NCI-H1436 (cell line): ENCODE results near the gene ETS2.

Experiments
- DNase-seq: peaks from one replicate; lab custom pipeline; 2025; lab: John Stamatoyannopoulos, UW

ETS2 gene

DNA sequence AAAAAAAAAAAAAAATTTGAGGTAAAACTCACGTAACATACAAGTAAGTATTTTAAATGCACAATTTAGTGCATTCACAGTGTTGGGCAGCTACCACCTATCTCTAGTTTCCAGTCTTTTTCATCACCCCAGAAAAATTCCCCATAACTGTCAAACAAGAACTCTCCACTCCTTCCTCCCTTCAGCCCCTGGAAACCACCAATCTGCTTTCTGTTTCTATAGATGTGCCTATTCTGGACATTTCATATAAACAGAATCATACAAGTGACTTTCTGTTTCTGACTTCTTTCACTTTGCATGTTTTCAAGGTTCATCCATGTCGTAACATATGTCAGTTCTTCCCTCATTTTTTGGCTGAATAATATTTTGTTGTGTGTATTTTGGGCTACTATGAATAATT is 24.9 kb upstream of the ETS2 start:
- DNase-seq: no peak

DNA sequence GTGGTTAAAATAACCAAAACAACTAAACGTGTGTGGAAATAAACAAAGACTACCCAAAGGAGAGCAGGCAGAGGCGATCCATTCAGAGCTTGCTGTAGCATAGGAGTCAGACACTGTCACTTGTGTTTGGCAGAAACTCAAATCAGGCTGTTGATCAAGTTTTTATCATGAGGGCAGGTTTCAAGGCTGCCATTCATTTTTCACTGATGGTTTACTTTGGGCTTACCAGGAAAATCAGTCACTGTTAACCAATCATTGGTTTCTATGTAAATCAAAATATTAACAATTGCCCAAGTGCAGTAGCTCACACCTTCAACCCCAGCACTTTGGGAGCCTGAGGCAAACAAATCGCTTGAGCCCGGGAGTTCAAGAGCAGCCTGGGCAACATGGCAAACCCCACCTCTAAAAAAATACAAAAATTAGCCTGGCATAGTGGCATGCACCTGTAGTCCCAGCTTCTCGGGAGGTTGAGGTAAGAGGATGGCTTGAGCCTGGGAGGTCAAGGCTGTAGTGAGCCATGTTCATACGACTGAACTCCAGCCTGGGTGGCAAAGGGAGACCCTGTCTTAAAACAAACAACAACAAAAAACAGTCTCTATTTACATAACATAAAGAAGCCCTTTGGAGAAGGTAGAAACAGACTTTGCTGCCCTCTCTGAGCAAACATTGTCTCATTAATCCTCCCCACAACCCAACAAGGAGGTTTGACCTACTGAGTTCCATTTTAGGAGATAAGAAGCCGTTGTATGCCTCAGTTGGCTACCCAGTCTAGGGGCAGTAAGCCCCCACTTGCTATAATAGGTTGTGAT is 21.1 kb upstream of the ETS2 start:
- no peak for DNase-seq

DNA sequence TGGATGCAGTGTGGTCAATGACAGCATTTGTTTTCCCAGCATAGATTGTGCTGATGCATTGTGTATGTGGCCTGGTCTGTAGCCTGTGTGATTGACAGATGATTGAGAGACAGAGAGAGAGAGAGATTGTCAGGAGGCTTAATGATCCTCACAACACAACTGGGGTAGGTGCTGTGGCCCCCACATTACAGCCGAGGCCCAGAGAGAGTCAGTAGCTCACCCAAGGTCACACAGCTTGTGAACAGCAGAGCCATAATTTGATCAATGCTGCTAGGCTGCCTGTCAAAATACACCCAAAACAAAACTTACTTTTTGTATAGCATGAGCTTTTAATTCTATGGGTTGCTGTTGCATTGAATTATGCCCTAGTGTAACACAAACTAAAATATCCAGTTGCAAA is 20.2 kb upstream of the ETS2 start:
- no peak for DNase-seq

DNA sequence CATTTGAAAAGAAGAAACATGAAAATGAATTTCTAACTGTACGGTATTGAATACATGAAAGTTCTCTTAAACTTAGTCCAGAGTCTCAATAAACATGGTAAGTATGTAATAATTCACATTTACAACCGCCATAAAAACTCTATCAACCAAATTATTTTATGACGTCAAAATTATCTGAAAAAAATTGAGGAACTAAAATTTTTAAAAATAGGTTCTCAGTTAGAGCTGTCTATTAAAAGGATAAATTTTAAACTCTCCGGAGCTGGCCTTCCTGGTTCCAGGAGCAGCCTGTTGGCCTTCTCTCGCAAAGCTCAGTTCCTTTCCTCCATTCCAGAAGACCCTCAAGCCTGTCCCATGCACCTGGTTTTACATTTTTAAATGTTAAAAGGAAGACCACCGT is 18.7 kb upstream of the ETS2 start:
- DNase-seq: no peak

DNA sequence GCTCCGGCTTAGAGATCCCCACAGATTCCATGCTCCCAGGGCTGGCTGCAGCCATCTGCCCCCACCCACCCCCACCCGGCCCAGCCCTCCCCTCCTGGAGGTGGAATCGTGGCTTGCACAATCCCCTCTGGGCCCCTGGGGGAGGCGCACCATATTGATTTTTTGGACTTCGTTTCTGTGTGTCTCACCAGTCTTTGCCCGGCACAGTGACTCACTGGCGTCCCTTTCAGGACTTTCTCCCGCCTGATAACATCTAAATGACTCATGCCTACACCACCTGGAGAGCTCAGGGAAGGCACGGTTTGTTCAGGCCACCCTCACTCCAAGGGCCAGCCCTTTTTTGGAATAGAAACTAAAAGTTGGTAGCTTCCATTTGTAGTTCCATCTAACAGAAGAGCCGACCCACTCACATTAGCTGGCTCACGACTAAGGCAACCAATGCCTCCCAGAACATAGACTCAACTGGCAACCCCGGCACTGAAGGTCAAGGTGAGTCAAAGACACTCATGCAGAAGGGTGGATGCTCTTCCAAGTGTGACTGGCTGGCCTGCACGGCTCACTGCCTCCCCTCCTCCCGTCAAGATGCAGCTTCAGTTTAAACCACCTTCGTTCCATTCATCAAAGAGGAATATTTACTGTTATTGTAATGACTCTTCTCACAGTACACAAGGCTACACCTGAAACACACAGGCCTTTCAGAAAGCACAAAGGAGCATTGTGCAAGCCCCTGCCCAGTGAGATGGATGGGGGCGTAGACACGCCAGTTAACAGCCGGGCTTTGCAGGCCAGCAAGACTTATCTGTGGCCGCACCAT is 18.1 kb upstream of the ETS2 start:
- DNase-seq: no peak

DNA sequence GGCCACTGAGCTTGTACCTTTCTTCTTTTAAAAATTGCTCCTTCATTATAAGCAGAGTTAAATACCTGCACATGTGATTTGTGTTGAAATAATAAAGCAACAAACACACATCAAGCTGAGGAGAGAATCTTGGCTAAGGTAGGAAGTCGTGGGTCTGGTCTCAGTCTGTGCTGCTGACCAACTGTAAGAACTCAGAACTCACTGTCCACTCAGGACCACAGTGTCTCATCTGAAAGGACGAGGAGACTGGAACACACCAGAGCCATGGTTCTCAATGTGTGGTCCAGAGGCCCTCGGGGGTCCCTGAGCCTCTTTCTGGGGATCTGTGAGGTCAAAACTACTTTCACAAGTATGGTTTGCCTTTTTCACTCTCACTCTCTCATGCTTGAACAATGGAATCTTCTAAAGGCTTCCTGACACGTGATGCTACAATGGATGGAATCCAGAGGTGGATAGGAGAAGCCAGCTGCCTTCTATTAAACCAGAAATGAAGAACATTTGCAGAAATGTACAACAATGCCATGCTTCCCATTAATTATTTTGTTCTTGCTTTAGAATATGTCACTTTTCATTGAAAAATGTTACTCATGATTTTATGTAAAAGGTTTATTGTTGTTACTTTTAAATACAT is 17.3 kb upstream of the ETS2 start:
- no peak for DNase-seq

DNA sequence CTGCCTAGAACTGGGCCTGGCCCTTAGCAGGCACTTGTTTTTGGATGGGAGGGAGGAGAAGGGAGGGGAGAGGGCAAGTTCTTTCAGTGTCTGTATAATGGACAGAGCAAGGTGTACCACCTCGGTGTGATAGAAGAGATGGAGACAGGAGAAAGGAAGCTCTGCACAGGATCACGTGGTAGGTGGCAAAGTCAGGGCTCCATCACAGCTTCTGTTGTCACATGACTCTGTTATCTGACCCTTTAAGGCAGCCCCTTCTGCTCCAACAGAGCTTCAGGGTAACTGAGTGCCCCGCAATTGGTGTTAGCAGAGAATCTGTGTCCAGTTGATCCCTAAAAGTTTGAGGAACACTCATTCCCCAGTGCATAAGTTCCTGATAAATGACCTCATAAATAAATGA is 16.5 kb upstream of the ETS2 start:
- DNase-seq: no peak

DNA sequence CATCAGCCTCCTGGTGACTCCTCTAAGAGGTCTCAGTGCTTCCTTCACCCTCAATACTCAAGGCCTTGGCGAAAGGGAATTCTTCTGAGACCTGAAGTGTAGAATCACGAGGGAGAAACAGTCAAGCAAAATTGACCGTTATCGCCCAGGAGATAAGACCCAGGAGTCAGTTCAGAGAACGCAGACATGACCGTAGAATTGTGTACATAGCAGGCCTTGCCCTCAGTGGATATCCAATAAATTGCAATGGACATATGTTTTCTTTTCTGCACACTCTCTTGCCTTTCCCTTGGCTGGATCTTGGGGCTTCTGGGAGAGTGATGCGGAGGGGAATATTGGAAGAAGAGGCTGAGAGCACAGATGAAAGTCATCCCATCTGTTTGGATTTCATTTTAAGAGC is 15.7 kb upstream of the ETS2 start:
- no peak for DNase-seq

DNA sequence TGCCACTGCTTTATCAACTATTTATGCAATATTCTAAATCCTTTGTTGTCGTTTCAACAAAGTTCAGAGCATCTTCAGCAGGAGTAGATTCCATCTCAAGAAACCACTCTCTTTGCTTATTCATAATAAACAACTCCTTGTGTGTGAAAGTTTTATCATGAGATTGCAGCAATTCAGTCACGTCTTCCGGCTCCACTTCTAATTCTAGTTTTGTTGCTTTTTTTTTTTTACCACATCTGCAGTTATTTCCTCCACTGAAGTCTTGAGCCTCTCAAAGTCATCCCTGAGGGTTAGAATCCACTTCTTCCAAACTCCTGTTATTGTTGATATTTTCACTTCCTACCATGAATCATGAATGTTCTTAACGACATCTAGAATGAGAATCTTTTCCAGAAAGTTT is 14.8 kb upstream of the ETS2 start:
- no peak for DNase-seq

DNA sequence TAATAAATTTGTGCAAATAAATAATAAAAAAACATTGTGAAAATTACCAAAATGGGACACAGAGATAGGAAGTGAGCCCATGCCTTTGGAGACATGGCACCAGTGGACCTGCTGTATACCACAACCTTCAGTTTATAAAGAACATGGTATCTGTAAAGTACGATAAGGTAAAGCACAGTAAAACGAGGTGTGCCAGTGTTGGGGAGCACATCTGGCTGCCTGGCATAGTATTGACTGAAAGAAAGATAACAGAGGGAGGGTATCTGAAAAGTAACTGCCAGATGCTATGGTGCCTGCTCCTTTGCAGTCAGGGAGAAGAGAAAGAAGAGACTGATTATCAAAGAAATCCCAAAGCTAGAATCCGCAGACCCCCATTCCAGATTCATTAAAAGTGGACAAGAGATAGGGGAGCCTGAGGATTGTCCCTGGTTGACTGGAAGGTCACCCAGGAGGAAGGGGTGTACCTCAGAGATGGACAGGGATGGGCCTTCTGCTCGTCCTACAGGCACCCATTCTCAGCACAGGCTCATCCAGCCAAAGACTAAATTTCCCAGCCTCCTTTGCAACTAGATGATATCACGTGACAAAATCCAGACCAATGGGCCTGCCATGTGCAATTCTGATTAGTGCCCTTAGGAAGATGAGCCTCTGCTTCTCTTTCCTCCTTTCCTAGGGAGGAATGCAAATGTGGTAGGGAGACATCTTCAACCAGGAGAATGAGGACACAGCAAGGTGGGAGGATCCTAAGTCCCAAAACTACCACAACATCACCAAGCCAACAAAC is 12.9 kb upstream of the ETS2 start:
- no peak for DNase-seq

DNA sequence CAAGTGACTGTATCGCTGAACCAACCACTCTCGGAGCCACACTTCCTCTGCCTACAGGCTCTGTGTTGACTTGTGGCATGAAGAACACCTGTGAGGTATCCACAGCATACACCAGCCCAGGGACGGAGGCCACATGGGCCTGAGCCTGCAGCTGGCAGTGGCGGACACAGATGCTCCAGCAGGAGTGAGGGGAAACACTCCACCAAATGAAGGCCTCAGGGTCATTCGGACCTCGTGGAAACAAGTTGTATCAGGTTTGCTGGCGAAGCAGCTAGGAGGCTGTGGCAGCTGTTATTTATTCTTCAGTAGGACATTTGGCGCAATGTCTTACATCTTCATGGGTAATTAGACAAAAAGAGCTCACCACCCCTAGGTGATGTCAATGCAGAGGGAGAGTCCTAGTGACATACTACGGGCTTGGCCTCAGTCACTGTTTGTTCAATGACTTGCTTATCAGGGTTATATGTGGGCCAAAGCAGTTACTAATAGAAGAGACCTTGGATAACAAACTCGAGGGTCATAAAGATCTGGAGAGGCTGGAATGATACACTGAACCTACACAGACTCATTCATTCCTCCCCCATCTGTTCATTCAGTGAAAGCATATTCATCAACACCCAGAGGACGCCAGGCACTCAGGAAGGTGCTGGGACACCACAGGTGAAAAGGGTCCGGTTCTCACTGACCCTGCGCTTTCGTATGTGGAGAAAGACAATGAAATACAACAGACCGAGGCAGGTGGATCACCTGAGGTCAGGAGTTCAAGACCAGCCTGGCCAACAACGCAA is 11.6 kb upstream of the ETS2 start:
- no peak for DNase-seq

DNA sequence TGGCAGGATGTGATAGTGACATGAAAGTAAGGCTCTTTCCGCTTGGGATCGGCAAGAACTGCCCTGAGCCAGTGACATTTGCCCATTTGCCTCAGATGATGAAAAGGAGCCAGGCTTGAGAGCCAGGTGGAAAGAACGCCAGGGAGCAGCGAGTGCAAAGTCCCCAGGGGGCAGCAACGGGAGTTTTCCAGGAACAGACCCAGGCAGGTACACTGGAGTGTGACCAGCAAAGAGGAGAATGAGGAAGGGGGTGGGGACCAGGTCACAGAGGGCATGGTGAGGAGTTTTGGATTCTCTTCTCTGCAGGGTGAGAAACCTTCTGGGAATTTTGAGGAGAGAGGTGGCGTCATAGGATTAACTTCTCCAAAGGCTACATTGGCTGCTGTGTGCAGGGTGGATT is 10.8 kb upstream of the ETS2 start:
- no peak for DNase-seq

DNA sequence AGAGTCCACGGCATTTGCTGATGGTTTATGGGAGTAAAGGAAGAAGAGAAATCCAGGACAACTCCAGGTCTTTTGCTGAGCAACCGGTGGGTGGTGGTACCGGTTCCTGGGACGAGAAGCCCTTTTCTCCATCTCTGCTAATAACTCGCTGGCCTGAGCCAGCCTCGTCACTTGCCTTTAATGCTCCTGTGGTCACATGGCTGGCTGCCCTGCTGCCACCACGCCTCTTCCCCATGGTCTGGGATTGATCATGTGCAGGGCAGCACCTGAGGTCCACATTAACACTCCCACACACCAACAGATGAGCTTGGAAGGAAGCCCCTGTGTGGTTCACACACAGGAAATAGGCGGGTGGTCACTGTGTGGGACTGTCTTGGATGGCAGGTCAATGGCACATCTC is 10.3 kb upstream of the ETS2 start:
- no peak for DNase-seq

DNA sequence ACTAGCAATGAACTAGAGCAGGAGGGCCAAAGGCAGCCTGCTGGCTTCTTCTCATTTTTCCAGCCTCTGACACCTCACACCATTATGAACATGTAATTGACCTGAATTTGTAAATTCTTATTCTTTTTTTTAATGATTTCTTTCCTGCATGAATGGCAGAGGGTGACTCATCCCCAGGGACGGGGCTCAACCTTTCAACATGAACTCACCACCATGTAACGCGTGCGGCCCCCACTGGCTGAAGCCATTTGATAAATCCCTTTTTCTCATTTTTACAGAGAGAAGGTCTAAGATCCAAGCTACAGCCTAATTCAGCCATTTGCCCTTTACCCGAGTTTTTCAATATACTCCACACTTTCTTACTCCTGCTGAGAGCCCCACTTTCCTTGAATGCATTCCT is 9.3 kb upstream of the ETS2 start:
- no peak for DNase-seq

DNA sequence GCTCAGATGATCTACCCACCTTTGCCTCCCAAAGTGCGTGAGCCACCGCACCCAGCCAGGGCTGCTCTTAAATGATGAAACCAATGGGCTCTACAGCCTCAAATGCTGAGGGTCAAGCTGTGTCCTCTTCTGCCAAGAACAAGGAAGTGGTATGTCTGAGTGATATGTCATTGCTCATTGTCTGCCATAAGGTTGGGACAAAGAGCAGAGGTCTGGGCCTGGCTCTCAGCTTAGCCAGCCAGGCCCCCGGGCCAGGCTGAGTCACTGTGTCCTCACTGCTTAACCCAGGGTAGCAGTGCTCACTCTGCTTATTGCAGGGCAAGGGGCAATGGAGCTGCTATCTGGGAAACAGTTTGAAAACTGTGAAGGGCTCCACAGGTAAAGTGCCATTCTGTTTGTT is 8.3 kb upstream of the ETS2 start:
- DNase-seq: no peak

DNA sequence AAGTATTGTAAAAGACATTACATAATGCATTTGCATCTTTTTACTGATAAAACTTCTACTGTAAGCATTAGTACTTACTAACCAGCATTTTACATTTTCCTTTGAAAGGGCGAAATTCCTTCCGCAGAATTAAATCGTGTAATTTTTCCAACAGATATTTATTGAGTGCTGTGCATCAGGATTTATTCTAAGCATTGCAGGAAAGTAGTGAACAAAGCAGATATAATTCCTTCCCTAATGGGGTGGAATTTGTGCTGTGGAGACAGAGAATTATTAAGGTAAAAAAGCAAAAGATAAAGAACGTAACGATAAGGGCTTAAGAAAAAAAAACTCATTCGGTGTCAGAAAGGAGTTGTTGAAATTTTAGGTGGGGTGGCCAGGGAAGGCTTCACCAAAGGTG is 7.6 kb upstream of the ETS2 start:
- DNase-seq: no peak

DNA sequence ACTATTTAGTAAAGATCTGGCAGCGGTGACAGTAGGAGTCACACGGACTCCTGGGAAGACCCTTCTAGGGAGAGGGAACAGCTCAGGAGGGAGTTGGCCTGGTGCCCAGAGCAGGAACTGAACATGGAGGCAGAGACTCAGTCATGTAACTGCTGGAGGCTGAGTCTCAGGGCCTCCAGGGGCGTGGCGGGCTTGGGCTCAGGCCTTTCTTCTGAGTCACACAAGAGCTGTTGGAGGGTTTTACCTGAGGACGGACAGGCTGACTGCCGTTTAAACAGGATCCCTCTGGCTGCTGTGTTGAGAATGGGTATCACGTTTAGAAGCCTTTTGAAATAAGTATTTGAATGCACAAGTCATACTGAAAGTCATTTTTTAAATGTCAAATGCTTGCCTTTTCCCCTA is 7.2 kb upstream of the ETS2 start:
- no peak for DNase-seq

DNA sequence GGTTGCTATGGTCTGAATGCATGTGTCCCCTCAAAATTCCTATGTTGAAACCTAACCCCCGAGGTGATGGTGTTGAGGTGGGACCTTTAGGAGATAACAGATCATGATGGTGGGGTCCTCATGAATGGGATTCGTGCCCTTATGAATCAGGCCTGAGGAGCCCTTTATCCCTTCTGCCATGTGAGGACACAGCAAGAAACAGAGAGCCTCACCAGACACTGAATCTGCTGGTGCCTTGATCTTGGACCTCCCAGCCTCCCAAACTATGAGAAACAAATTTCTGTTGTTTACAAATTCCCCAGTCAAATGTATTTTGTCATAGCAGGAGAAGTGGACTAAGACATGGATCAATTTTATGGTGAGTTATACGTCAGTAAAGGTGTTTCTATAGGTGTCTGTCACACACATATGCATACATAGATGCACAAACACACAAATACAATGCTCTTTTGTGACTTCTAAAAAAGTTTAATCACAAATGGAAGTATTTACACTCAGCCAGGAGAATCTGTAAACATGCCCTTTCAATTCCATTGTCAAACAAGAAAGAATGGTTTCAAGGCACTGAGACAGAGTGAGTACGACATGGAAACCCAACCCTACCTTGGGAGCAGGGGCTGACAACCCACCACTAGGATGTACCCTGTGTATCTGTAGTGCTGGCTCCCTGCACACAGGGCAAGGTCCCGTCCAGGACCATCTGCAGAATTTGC is 5.5 kb upstream of the ETS2 start:
- DNase-seq: no peak

DNA sequence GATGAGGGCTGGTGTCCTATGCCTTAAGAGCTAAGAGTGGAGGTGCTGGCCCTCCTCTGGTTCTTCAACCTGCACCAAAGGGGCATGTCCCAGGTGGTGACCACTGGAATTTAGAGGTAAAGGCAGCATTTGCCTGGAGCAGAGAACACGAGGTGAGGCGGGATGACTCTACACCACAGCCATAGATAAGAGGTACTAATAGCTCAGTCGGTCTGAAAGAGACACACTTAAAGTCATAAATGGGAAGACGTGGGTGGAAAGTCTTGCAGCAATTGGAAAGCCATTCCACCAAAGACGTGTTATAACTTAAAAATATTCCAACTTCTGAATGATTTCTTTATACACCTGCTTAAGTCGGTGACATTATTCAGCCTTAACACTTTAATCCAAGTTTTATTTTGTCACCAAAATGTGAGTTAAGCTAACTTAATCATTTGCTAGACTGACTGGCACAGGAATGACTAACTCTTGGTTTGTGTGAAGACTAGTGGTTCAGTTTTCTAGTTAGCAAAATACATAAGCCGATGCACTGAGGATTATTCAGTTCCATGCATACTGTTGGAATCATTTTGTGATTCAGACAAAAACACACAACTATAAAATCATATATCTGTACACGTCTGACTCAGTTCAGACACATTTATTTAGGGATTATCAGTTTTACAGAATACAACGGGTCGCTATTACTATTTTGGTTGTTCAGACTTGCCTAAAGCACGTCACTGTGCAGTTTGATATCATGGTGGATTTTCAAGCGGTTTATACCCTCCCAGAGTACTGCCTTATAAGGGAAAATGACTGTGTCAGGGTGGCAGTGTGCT is 4.6 kb upstream of the ETS2 start:
- no peak for DNase-seq
